Myometrial cell (primary cell): ENCODE data around the gene GRM5. TPM values are rescaled to one million over a fixed set of nuclear protein-coding genes. Genes with fewer than 3 reads are reported as not detected.

Source experiments
- total RNA-seq: library from RNA; depleted of rRNA; stranded (reverse); fragments of >200 nt; gene quantifications from 2 replicates; pipeline ENCODE4 v1.2.3, GENCODE V29; 2015

Gene GRM5
- not detected in 2 replicates for total RNA-seq

DNA sequence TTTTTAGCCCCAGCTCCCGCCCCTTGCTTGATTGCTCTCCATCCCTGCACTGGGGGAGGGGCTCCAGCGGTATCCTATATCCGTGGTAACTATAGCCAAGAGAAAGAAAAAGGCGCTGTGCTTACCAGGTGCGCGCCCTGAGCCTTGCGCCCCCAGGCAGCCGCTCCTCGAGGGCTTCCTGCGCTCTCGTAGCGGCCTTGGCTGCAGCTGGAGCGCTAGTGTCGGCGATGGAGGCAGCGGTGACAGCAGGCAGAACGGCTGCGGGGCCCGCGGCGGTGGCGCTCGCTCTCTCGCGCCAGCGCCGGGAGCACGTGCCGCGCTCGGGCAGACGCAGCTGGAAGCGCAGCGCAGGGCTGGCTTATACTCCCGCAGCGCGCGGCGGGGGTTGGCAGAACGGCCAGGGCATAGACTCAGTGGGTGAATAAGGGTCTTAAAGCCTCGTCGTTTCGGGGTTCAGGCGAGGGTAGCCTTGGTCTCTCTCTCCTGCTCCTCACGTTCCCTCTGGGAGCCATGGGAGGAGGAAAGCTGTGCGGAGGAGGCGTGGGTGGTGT lies at the start of gene GRM5:
TSS of gene GRM5 (minus strand) at position 332 of the 551 bp plus-strand sequence. CDS start 18,110 bp downstream, outside the sequence.

Other genes starting within 250 kb of the GRM5 start
- gene TYR, start 111.9 kb upstream of the GRM5 start, total RNA-seq = not detected in 2 replicates